Thyroid gland (tissue), 4 donors: ENCODE results near the gene OTOF.

Experiments
- POLR2A ChIP-seq, 2 donors: fragments of 450-650 bp; IDR thresholded peaks; one replicate each; pipeline ENCODE4 v1.6.1; 2017; ENCODE audit warnings: antibody characterized with exemption in 2 of 2, mild to moderate bottlenecking in 2 of 2, moderate library complexity in 1 of 2
- TF ChIP-seq, protein P1 (sequence below), 6 experiments: fragments of 200-600 bp in 3 of 6; fragments of 450-650 bp in 3 of 6; sonication (generic) in 3 of 6; IDR thresholded peaks; one replicate each; pipeline ENCODE4 v1.5.1; 2016 to 2019; ENCODE audit warnings: antibody characterized with exemption in 6 of 6, mild to moderate bottlenecking in 2 of 6, inconsistent platforms in 1 of 6, moderate library complexity in 1 of 6

DNA sequence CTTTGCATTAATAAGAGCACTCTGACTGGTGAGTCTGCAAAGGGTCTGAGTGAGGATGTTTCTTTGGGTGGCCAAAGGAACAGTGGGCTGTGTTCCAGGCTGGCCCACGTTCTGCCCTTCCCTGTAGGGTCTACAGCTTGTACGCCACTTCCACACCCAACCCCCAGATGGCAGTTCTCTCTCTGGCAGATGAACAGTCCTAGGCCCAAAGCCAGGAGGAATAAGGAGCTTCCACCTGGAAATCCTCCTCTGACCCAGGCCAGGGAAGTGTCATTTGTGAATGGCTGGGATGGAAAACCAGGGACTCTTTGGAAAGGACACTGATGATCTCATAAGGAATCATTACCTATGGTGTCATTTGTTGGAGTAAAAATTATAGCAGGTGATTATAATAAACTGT lies 6.6 kb downstream of the OTOF start:
- TF ChIP-seq, protein P1, sequence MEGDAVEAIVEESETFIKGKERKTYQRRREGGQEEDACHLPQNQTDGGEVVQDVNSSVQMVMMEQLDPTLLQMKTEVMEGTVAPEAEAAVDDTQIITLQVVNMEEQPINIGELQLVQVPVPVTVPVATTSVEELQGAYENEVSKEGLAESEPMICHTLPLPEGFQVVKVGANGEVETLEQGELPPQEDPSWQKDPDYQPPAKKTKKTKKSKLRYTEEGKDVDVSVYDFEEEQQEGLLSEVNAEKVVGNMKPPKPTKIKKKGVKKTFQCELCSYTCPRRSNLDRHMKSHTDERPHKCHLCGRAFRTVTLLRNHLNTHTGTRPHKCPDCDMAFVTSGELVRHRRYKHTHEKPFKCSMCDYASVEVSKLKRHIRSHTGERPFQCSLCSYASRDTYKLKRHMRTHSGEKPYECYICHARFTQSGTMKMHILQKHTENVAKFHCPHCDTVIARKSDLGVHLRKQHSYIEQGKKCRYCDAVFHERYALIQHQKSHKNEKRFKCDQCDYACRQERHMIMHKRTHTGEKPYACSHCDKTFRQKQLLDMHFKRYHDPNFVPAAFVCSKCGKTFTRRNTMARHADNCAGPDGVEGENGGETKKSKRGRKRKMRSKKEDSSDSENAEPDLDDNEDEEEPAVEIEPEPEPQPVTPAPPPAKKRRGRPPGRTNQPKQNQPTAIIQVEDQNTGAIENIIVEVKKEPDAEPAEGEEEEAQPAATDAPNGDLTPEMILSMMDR (IDR thresholded peaks at IDR 0.05), result no peak
- no peak for TF ChIP-seq POLR2A (IDR thresholded peaks at IDR 0.05)
